Measurements from ENCODE around the gene MTG2.

MTG2 gene

GRCh38 chr20:62182469-62183425 is at the start of gene MTG2:
MTG2 (plus strand) TSS chr20:62183028; CDS start chr20:62193421, 10,393 bp downstream.
- DNase-seq: peak; percentile 96

GRCh38 chr20:62133051-62133845 is 49.6 kb upstream of the MTG2 start:
- DNase-seq: no peak

- DNase-seq: no peak
Observed at GRCh38 chr20:62133864-62134263, 49.0 kb upstream of the MTG2 start.

GRCh38 chr20:62134735-62135231 is 48.0 kb upstream of the MTG2 start:
- no peak for DNase-seq

- DNase-seq: no peak
Observed at GRCh38 chr20:62135573-62136266, 47.1 kb upstream of the MTG2 start.

- DNase-seq: peak; percentile 82
Observed at GRCh38 chr20:62136283-62137091, 46.3 kb upstream of the MTG2 start.

- DNase-seq: no peak
Observed at GRCh38 chr20:62137092-62137384, 45.8 kb upstream of the MTG2 start.

- DNase-seq: no peak
Observed at GRCh38 chr20:62137478-62138203, 45.2 kb upstream of the MTG2 start.

- no peak for DNase-seq
Observed at GRCh38 chr20:62138204-62138543, 44.7 kb upstream of the MTG2 start.

GRCh38 chr20:62138912-62139311 is 43.9 kb upstream of the MTG2 start:
- no peak for DNase-seq

GRCh38 chr20:62139636-62140035 is 43.2 kb upstream of the MTG2 start:
- DNase-seq: no peak

- DNase-seq: no peak
Observed at GRCh38 chr20:62141043-62141396, 41.8 kb upstream of the MTG2 start.

GRCh38 chr20:62141397-62142251 is 41.2 kb upstream of the MTG2 start:
- DNase-seq: peak; percentile 26

- no peak for DNase-seq
Observed at GRCh38 chr20:62142252-62143080, 40.4 kb upstream of the MTG2 start.

GRCh38 chr20:62143081-62143956 is 39.5 kb upstream of the MTG2 start, which contains the start of the genes PSMA7 and SS18L1:
PSMA7 (minus strand) TSS chr20:62143394; CDS start chr20:62143303, 91 bp downstream.
SS18L1 (plus strand) TSS chr20:62143769; CDS start chr20:62143821, 52 bp downstream.
- peak; percentile 88 for DNase-seq

GRCh38 chr20:62143957-62144825 is 38.6 kb upstream of the MTG2 start:
- DNase-seq: peak; percentile 64

- no peak for DNase-seq
Observed at GRCh38 chr20:62145688-62146018, 37.2 kb upstream of the MTG2 start.
